ENCODE measurements around the gene EDC4. TPM values are rescaled to one million over a fixed set of nuclear protein-coding genes. Genes with fewer than 3 reads are reported as not detected.

The EDC4 gene
- total RNA-seq, 1 experiment from 2014 or later: 100 TPM

- H3K27ac ChIP-seq (ENCODE audit: low read depth, low read length): no peak overlapping the region
- no TSS peak for BruUV-seq (replicated peaks)
- peaks cover 46 to 71% of the 10 kb centered on the region in 2 experiments; a peak in 3 of 4 replicates for H3K36me3 ChIP-seq (ENCODE audit: control insufficient read depth in 1 of 2, insufficient read depth in 2 of 2, low read length in 2 of 2)
- H2AFZ ChIP-seq (ENCODE audit: low read depth, low read length, poor library complexity, severe bottlenecking): no peak overlapping the region
- TF ChIP-seq ZFX (IDR thresholded peaks at IDR 0.05) (no peak), CEBPB (IDR thresholded peaks at IDR 0.05; ENCODE audit: low read depth) (no peak), SRF (IDR thresholded peaks at IDR 0.05; ENCODE audit: low read depth) (no peak), ZNF274 (IDR thresholded peaks at IDR 0.05; ENCODE audit: low read depth, low read length) (no peak), EGR1 (IDR thresholded peaks at IDR 0.05; ENCODE audit: low read depth) (no peak), JUND (IDR thresholded peaks at IDR 0.05) (no peak), RAD21 (IDR thresholded peaks at IDR 0.05; ENCODE audit: low read depth) (no peak), YY1 (IDR thresholded peaks at IDR 0.05; ENCODE audit: extremely low read depth, insufficient replicate concordance, low read depth, low read length) (no peak), TCF7L2 (IDR thresholded peaks at IDR 0.05; ENCODE audit: borderline replicate concordance, extremely low read depth, insufficient read depth, insufficient read length) (no peak), POLR2A (IDR thresholded peaks at IDR 0.05; ENCODE audit: borderline replicate concordance, extremely low read depth, insufficient read depth, insufficient read length) (no peak), EZH2 (IDR thresholded peaks at IDR 0.05) (no peak), CBX3 (IDR thresholded peaks at IDR 0.05; ENCODE audit: low read depth) (no peak), ZBTB33 (IDR thresholded peaks at IDR 0.05; ENCODE audit: extremely low read depth, insufficient replicate concordance, low read length) (no peak), ELF1 (IDR thresholded peaks at IDR 0.05; ENCODE audit: borderline replicate concordance, low read depth) (no peak), REST (IDR thresholded peaks at IDR 0.05; ENCODE audit: low read depth) (no peak), SP1 (IDR thresholded peaks at IDR 0.05; ENCODE audit: low read depth) (no peak)
- TF ChIP-seq, protein P1, sequence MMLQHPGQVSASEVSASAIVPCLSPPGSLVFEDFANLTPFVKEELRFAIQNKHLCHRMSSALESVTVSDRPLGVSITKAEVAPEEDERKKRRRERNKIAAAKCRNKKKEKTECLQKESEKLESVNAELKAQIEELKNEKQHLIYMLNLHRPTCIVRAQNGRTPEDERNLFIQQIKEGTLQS (IDR thresholded peaks at IDR 0.05): no peak
- TF ChIP-seq, protein P2, sequence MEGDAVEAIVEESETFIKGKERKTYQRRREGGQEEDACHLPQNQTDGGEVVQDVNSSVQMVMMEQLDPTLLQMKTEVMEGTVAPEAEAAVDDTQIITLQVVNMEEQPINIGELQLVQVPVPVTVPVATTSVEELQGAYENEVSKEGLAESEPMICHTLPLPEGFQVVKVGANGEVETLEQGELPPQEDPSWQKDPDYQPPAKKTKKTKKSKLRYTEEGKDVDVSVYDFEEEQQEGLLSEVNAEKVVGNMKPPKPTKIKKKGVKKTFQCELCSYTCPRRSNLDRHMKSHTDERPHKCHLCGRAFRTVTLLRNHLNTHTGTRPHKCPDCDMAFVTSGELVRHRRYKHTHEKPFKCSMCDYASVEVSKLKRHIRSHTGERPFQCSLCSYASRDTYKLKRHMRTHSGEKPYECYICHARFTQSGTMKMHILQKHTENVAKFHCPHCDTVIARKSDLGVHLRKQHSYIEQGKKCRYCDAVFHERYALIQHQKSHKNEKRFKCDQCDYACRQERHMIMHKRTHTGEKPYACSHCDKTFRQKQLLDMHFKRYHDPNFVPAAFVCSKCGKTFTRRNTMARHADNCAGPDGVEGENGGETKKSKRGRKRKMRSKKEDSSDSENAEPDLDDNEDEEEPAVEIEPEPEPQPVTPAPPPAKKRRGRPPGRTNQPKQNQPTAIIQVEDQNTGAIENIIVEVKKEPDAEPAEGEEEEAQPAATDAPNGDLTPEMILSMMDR (IDR thresholded peaks at IDR 0.05 in 2 of 3, conservative IDR thresholded peaks at IDR 0.05 in 1 of 3; ENCODE audit: borderline replicate concordance in 1 of 3, insufficient read depth in 1 of 3, low read depth in 2 of 3, low read length in 2 of 3): no peak
- no peak for DNase-seq (ENCODE audit: low read depth, low spot score)
- peaks cover 12% of the 10 kb centered on the region for H3K79me2 ChIP-seq (ENCODE audit: insufficient read depth, low read length)
- H3K4me1 ChIP-seq (ENCODE audit: control insufficient read depth in 1 of 2, insufficient read depth in 2 of 2, low read length in 2 of 2): no peaks in the 10 kb centered on the region
- no peak for ATAC-seq
- no peaks in the 10 kb centered on the region for H3K9me2 ChIP-seq (ENCODE audit: insufficient read depth)
- no peaks in the 10 kb centered on the region for H3K9me3 ChIP-seq (ENCODE audit: control insufficient read depth in 1 of 2, insufficient read depth in 1 of 2, low read depth in 1 of 2, low read length in 2 of 2)
- ChIA-PET POLR2A (no interaction called here), RAD21 (ENCODE audit: low non-redundant PET in 1 of 2, low total read pairs in 2 of 2, uncharacterized antibody in 2 of 2, unreplicated experiment in 2 of 2) (no interaction called here), CTCF (interaction anchor here (1.0 kb wide), 1 partner anchor 160 kb away, joined by 3 read pairs; no protein-coding TSS in a partner anchor)
- no peak overlapping the region for H3K4me2 ChIP-seq (ENCODE audit: low read length)
- intact Hi-C loops (cut with micrococcal nuclease): loop anchor here (10.0 kb wide), 1 partner anchor 344 kb away; no protein-coding TSS in a partner anchor
- peaks cover 3% of the 10 kb centered on the region; the same call in 1 of the 2 replicates for H4K20me1 ChIP-seq (ENCODE audit: insufficient read depth)
- H3K9ac ChIP-seq (ENCODE audit: low read length): no peak overlapping the region
- no peak overlapping the region for H3K4me3 ChIP-seq (replicated peaks in 1 of 2; ENCODE audit: low read depth in 1 of 2, low read length in 2 of 2)
- no peaks in the 10 kb centered on the region for H3K27me3 ChIP-seq (ENCODE audit: insufficient read depth, low read length)
Measured at GRCh38 chr16:67880584-67880983, 7.7 kb downstream of the EDC4 start.
